ENCODE results near the gene SPATS2L.

DNA sequence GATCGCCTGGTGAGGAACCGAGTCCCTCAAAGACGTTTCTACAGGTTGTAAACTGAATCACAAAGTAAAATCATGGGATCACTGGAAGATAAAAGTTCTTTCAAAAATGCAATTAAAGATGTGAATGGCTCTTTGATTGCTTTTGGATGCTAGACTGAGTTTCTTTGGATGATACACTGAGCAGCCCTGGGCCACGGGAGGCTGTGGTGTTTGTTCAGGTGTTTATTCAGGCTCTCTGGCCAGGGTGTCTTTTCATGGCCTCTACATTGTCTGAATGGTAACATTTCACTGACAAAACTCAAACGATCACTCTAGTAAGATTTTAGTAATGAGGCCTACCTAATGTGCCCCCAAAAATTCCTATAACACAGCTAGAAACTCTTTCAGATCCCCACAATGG, 48.4 kb upstream of the SPATS2L start:
- no peak for TF ChIP-seq CTCF (IDR thresholded peaks at IDR 0.05; ENCODE audit: low read depth, low read length)
- no peak for TF ChIP-seq POLR2A (IDR thresholded peaks at IDR 0.05; ENCODE audit: extremely low read depth, insufficient read length)
